Panc1 (cell line): ENCODE results near the gene EVI2A. TPM values are rescaled to one million over a fixed set of nuclear protein-coding genes. Genes with fewer than 3 reads are reported as not detected.
"Not testable (repeated sequence)": the region's sequence is repeated elsewhere in the genome, so short reads cannot be mapped to it uniquely, and the experiment has no call there.

Source experiments
- ATAC-seq: fragments of 200-7000 bp; cut with Tn5 transposase; 2 replicates; pipeline ENCODE4 v1.9.1; 2020; ENCODE audit warnings: mild to moderate bottlenecking, moderate library complexity
- BruUV-seq: library from RNA; stranded (reverse); fragments of 400-500 nt; replicated peaks from 2 replicates; lab custom pipeline; 2021; lab: Mats Ljungman, UMichigan
- CTCF ChIA-PET: fragments of 300-600 bp; sonication (Branson Sonifier 250); formaldehyde crosslinking; loops from one replicate; lab custom pipeline; 2022; ENCODE audit warnings: antibody characterized with exemption; lab: Charles Lee
- POLR2A ChIA-PET: fragments of 300-600 bp; sonication (Branson Sonifier 250); formaldehyde crosslinking; loops from one replicate; lab custom pipeline; 2022; ENCODE audit warnings: antibody characterized with exemption; lab: Charles Lee
- DNase-seq: peaks from one replicate; pipeline ENCODE4 v3.0.0-alpha.2; 2010; ENCODE audit warnings: low read depth, low spot score
- H3K27ac ChIP-seq: 2 replicates; pipeline ENCODE4 v1.5.1; 2011; ENCODE audit warnings: mild to moderate bottlenecking, low read length, inconsistent platforms
- H3K27me3 ChIP-seq: fragments of 200-500 bp; sonication (Bioruptor generic); 2 replicates; pipeline ENCODE4 v1.6.0; 2014; ENCODE audit warnings: low read length, inconsistent platforms; ENCODE audit not compliant: control insufficient read depth, insufficient read depth
- H3K36me3 ChIP-seq: fragments of 200-500 bp; sonication (Bioruptor generic); 2 replicates; pipeline ENCODE4 v1.5.1; 2014; ENCODE audit warnings: inconsistent platforms, mild to moderate bottlenecking, low read length, moderate library complexity; ENCODE audit not compliant: control insufficient read depth, insufficient read depth
- H3K4me1 ChIP-seq: 2 replicates; pipeline ENCODE4 v1.5.1; 2011; ENCODE audit warnings: inconsistent platforms, mild to moderate bottlenecking, low read length, moderate library complexity; ENCODE audit not compliant: control insufficient read depth, insufficient read depth
- H3K4me3 ChIP-seq, 2 experiments: 2 replicates each; pipeline ENCODE4 v1.5.1; 2011 to 2012; ENCODE audit warnings: low read depth in 2 of 2, low read length in 2 of 2, mild to moderate bottlenecking in 2 of 2, inconsistent platforms in 1 of 2, moderate library complexity in 1 of 2
- H3K9me3 ChIP-seq: fragments of 200-500 bp; sonication (Bioruptor generic); 2 replicates; pipeline ENCODE4 v1.5.1; 2014; ENCODE audit warnings: low read depth, mild to moderate bottlenecking, inconsistent platforms, low read length, moderate library complexity; ENCODE audit not compliant: control insufficient read depth, insufficient read depth
- POLR2AphosphoS5 ChIP-seq: IDR thresholded peaks from 2 replicates; pipeline ENCODE4 v1.6.1; 2012; ENCODE audit warnings: mild to moderate bottlenecking, low read depth, low read length, moderate library complexity
- SIN3A ChIP-seq: IDR thresholded peaks from 2 replicates; pipeline ENCODE4 v1.6.1; 2012; ENCODE audit warnings: low read depth, mild to moderate bottlenecking, low read length, moderate library complexity, borderline replicate concordance; ENCODE audit not compliant: insufficient read depth
- TCF7L2 ChIP-seq: IDR thresholded peaks from 2 replicates; pipeline ENCODE4 v1.6.1; 2011; ENCODE audit warnings: mild to moderate bottlenecking, low read depth, low read length, inconsistent platforms
- in situ Hi-C: cut with HindIII; loops from 2 replicates; pipeline ENCODE4 v1.10.0; 2016; ENCODE audit warnings: low sequenced_read_pairs, low pct_unique_long_range_greater_than_20kb
- intact Hi-C: fragments of 100-400 bp; cut with micrococcal nuclease; formaldehyde crosslinking; loops from one replicate; pipeline ENCODE4 v1.10.0; 2022; ENCODE audit not compliant: unreplicated experiment
- total RNA-seq: library from RNA; stranded (reverse); gene quantifications from one replicate; pipeline ENCODE4 v1.2.1, GENCODE V29; 2021; ENCODE audit not compliant: unreplicated experiment
- TF ChIP-seq, protein P1 (sequence below): fragments of 450-650 bp; IDR thresholded peaks from 2 replicates; pipeline ENCODE4 v1.5.1; 2017; ENCODE audit warnings: mild to moderate bottlenecking
- TF ChIP-seq, protein P2 (sequence below), 2 experiments: IDR thresholded peaks; 2 replicates each; pipeline ENCODE4 v1.6.1; 2011 to 2012; ENCODE audit warnings: low read depth in 2 of 2, control low read depth in 1 of 2, low read length in 1 of 2, mild to moderate bottlenecking in 1 of 2, moderate library complexity in 1 of 2; ENCODE audit not compliant: insufficient read depth in 1 of 2

EVI2A gene
- total RNA-seq, 1 experiment from 2014 or later = not detected

DNA sequence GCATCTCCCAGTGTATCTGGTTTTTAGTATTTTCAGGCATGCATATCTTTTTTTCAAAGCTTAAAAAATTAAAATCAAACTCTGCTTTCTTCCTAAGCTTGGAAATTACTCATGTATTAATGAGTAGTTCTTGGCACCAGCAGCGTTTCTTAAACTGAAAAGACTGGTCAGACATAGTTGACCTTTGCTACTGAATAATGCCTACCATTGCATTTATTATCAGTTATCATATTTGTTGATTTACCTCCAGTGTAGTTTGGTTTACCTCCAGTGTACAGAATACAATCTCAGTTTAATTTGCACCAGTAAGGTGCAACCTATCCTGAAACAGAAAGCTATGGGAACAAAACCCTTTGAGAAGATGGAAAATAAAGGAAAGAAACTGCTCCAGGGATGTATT, 34.5 kb upstream of the EVI2A start:
- no peak for ATAC-seq
- intact Hi-C loops = no loop called here
- in situ Hi-C loops = no loop called here

DNA sequence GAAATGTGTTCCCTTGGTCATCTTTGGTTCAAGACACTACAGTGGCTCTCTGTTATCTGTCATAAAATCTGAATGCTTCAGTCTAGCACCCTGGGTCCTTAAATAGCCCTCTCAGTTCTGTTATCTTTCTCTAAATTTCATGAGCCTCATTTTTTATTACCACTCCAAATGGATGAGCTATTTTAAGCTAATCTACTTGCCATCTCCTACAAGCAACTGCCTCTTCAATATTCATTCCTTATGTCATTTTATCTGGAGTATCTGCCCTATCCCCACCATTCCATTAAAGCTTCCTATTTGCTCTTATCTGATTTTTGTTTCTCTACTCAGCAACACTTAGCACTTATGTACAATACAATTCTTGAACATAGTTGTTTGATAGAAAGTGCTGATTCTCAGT, 28.0 kb upstream of the EVI2A start:
- CTCF ChIA-PET = no interaction called here

More for the DNA sequence above, 34.5 kb upstream of the EVI2A start:
- BruUV-seq = no TSS peak
- Histone ChIP-seq H3K4me3 (no peak overlapping the region), H3K9me3 (no peaks in the 10 kb centered on the region), H3K36me3 (peaks cover 41% of the 10 kb centered on the region), H3K4me1 (no peaks in the 10 kb centered on the region), H3K27me3 (no peaks in the 10 kb centered on the region), H3K27ac (no peak overlapping the region)
- POLR2A ChIA-PET = no interaction called here
- DNase-seq = no peak
- TF ChIP-seq, protein P1, sequence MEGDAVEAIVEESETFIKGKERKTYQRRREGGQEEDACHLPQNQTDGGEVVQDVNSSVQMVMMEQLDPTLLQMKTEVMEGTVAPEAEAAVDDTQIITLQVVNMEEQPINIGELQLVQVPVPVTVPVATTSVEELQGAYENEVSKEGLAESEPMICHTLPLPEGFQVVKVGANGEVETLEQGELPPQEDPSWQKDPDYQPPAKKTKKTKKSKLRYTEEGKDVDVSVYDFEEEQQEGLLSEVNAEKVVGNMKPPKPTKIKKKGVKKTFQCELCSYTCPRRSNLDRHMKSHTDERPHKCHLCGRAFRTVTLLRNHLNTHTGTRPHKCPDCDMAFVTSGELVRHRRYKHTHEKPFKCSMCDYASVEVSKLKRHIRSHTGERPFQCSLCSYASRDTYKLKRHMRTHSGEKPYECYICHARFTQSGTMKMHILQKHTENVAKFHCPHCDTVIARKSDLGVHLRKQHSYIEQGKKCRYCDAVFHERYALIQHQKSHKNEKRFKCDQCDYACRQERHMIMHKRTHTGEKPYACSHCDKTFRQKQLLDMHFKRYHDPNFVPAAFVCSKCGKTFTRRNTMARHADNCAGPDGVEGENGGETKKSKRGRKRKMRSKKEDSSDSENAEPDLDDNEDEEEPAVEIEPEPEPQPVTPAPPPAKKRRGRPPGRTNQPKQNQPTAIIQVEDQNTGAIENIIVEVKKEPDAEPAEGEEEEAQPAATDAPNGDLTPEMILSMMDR = no peak
- TF ChIP-seq POLR2AphosphoS5 = no peak
- no peak for TF ChIP-seq SIN3A
- TF ChIP-seq, protein P2, sequence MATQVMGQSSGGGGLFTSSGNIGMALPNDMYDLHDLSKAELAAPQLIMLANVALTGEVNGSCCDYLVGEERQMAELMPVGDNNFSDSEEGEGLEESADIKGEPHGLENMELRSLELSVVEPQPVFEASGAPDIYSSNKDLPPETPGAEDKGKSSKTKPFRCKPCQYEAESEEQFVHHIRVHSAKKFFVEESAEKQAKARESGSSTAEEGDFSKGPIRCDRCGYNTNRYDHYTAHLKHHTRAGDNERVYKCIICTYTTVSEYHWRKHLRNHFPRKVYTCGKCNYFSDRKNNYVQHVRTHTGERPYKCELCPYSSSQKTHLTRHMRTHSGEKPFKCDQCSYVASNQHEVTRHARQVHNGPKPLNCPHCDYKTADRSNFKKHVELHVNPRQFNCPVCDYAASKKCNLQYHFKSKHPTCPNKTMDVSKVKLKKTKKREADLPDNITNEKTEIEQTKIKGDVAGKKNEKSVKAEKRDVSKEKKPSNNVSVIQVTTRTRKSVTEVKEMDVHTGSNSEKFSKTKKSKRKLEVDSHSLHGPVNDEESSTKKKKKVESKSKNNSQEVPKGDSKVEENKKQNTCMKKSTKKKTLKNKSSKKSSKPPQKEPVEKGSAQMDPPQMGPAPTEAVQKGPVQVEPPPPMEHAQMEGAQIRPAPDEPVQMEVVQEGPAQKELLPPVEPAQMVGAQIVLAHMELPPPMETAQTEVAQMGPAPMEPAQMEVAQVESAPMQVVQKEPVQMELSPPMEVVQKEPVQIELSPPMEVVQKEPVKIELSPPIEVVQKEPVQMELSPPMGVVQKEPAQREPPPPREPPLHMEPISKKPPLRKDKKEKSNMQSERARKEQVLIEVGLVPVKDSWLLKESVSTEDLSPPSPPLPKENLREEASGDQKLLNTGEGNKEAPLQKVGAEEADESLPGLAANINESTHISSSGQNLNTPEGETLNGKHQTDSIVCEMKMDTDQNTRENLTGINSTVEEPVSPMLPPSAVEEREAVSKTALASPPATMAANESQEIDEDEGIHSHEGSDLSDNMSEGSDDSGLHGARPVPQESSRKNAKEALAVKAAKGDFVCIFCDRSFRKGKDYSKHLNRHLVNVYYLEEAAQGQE (IDR thresholded peaks at IDR 0.05; ENCODE audit: insufficient read depth in 1 of 2, low read depth in 2 of 2, low read length in 1 of 2) = no peak
- TF ChIP-seq TCF7L2 = no peak
- CTCF ChIA-PET = interaction anchor here (0.6 kb wide), 1 partner anchor 49 kb away, joined by 4 read pairs; no protein-coding TSS in a partner anchor

DNA sequence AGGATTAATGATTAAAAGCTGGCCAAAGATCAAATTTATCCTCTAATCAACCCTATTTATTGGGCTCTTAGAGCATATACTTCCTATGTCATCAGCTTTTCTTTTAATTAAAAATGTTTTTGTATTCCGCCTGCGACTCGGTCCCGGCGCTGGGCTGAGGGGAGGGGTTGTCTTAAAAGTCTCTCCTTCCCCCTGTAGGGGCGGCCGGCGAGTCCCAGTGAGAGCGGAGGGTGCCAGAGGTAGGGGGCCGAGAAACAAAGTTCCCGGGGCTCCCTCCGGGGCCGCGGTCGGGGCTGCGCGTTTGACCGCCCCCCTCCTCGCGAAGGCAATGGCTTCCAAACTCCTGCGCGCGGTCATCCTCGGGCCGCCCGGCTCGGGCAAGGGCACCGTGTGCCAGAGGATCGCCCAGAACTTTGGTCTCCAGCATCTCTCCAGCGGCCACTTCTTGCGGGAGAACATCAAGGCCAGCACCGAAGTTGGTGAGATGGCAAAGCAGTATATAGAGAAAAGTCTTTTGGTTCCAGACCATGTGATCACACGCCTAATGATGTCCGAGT, 23.8 kb upstream of the EVI2A start:
- CTCF ChIA-PET, in situ Hi-C loops, H3K27me3 ChIP-seq, H3K9me3 ChIP-seq, H3K27ac ChIP-seq, DNase-seq, ATAC-seq, H3K4me3 ChIP-seq, H3K4me1 ChIP-seq, H3K36me3 ChIP-seq, POLR2A ChIA-PET, BruUV-seq, intact Hi-C loops: not testable (repeated sequence)

More for the DNA sequence above, 28.0 kb upstream of the EVI2A start:
- no peak for TF ChIP-seq SIN3A
- TF ChIP-seq, protein P1 = no peak
- no peak for TF ChIP-seq POLR2AphosphoS5
- TF ChIP-seq TCF7L2 = no peak
- TF ChIP-seq, protein P2 (IDR thresholded peaks at IDR 0.05; ENCODE audit: insufficient read depth in 1 of 2, low read depth in 2 of 2, low read length in 1 of 2) = no peak
- H3K27me3 ChIP-seq = no peaks in the 10 kb centered on the region
- DNase-seq (no peak), ATAC-seq (no peak)
- H3K9me3 ChIP-seq = no peaks in the 10 kb centered on the region
- no TSS peak for BruUV-seq
- intact Hi-C loops (no loop called here), in situ Hi-C loops (no loop called here)
- H3K27ac ChIP-seq = no peak overlapping the region
- no peak overlapping the region for H3K4me3 ChIP-seq
- POLR2A ChIA-PET = no interaction called here
- peaks cover 20% of the 10 kb centered on the region for H3K36me3 ChIP-seq
- no peaks in the 10 kb centered on the region for H3K4me1 ChIP-seq
